Activated naive CD4-positive, alpha-beta T cell treated with anti-CD3 and anti-CD28 coated beads for 36 hours (primary cell): ENCODE data around the gene RSRC2. TPM values are rescaled to one million over a fixed set of nuclear protein-coding genes. Genes with fewer than 3 reads are reported as not detected.

Experiments
- CTCF ChIA-PET: fragments of 350-600 bp; sonication (Branson Sonifier 250); formaldehyde crosslinking; loops from one replicate; lab custom pipeline; 2021; ENCODE audit warnings: antibody characterized with exemption; lab: Charles Lee
- DNase-seq: peaks from one replicate; pipeline ENCODE4 v3.0.0-alpha.2; 2020
- H3K27ac Mint-ChIP-seq: one replicate; pipeline ENCODE4 v1.8.0; 2021; ENCODE audit warnings: mild to moderate bottlenecking, mixed read lengths
- H3K27me3 Mint-ChIP-seq: one replicate; pipeline ENCODE4 v1.8.0; 2021; ENCODE audit warnings: low read depth, mixed read lengths
- H3K36me3 Mint-ChIP-seq: one replicate; pipeline ENCODE4 v1.8.0; 2021; ENCODE audit warnings: low read depth, mixed read lengths
- H3K4me1 Mint-ChIP-seq: one replicate; pipeline ENCODE4 v1.8.0; 2021; ENCODE audit warnings: low read depth, mixed read lengths
- H3K4me3 Mint-ChIP-seq: one replicate; pipeline ENCODE4 v1.8.0; 2021; ENCODE audit warnings: mild to moderate bottlenecking, moderate library complexity, mixed read lengths
- H3K9me3 Mint-ChIP-seq: one replicate; pipeline ENCODE4 v1.8.0; 2021; ENCODE audit warnings: mixed read lengths
- intact Hi-C: fragments of 100-400 bp; cut with micrococcal nuclease; formaldehyde crosslinking; loops from one replicate; pipeline ENCODE4 v1.15.1; 2023
- total RNA-seq, 2 experiments: library from RNA; stranded (reverse); gene quantifications; one replicate each; pipeline ENCODE4 v1.2.3, GENCODE V29; 2021

Gene RSRC2
- total RNA-seq, 2 experiments from 2014 or later = 117 to 127 TPM

- H3K27ac Mint-ChIP-seq = no peak overlapping the region
- no peaks in the 10 kb centered on the region for H3K36me3 Mint-ChIP-seq
- H3K9me3 Mint-ChIP-seq = no peaks in the 10 kb centered on the region
- intact Hi-C loops = no loop called here
- peaks cover 2% of the 10 kb centered on the region for H3K4me1 Mint-ChIP-seq
- no peak overlapping the region for H3K4me3 Mint-ChIP-seq
- no peak for DNase-seq
- CTCF ChIA-PET = interaction anchor here (0.6 kb wide), 1 partner anchor 60 kb away, joined by 3 read pairs; no protein-coding TSS in a partner anchor
- H3K27me3 Mint-ChIP-seq = no peaks in the 10 kb centered on the region
Measured at GRCh38 chr12:122459211-122459610, 67.5 kb downstream of the RSRC2 start.

- no peaks in the 10 kb centered on the region for H3K9me3 Mint-ChIP-seq
- DNase-seq = no peak
- H3K27ac Mint-ChIP-seq = no peak overlapping the region
- peaks cover 10% of the 10 kb centered on the region for H3K4me1 Mint-ChIP-seq
- CTCF ChIA-PET = interaction anchor here (0.6 to 1.2 kb wide), 3 partner anchors 14 to 35 kb away, joined by 3 read pairs; no protein-coding TSS in a partner anchor
- no peak overlapping the region for H3K4me3 Mint-ChIP-seq
- H3K36me3 Mint-ChIP-seq = no peaks in the 10 kb centered on the region
- intact Hi-C loops = no loop called here
- no peaks in the 10 kb centered on the region for H3K27me3 Mint-ChIP-seq
Measured at GRCh38 chr12:122458105-122459035, 68.4 kb downstream of the RSRC2 start.

GRCh38 chr12:122457627-122458026 lies 69.1 kb downstream of the RSRC2 start:
- no peak for DNase-seq
- H3K9me3 Mint-ChIP-seq = no peaks in the 10 kb centered on the region
- intact Hi-C loops = no loop called here
- H3K36me3 Mint-ChIP-seq = no peaks in the 10 kb centered on the region
- CTCF ChIA-PET = interaction anchor here (0.6 to 1.2 kb wide), 2 partner anchors 14 to 35 kb away, joined by 3 read pairs; no protein-coding TSS in a partner anchor
- H3K4me3 Mint-ChIP-seq = no peak overlapping the region
- H3K27me3 Mint-ChIP-seq = no peaks in the 10 kb centered on the region
- no peak overlapping the region for H3K27ac Mint-ChIP-seq
- peaks cover 18% of the 10 kb centered on the region for H3K4me1 Mint-ChIP-seq

GRCh38 chr12:122454739-122455138 lies 72.0 kb downstream of the RSRC2 start:
- no peaks in the 10 kb centered on the region for H3K9me3 Mint-ChIP-seq
- H3K36me3 Mint-ChIP-seq = no peaks in the 10 kb centered on the region
- no peak overlapping the region for H3K4me3 Mint-ChIP-seq
- CTCF ChIA-PET = interaction anchor here (0.6 to 1.2 kb wide), 3 partner anchors 17 to 54 kb away, joined by 3 to 5 read pairs (median 3); partner anchors contain the start of gene ZCCHC8
- peaks cover 24% of the 10 kb centered on the region for H3K4me1 Mint-ChIP-seq
- no peak for DNase-seq
- H3K27me3 Mint-ChIP-seq = no peaks in the 10 kb centered on the region
- intact Hi-C loops = no loop called here
- no peak overlapping the region for H3K27ac Mint-ChIP-seq

GRCh38 chr12:122454250-122454721 lies 72.5 kb downstream of the RSRC2 start:
- intact Hi-C loops = no loop called here
- Mint-ChIP-seq H3K4me3 (no peak overlapping the region), H3K27ac (peak overlapping the region; percentile 84), H3K9me3 (no peaks in the 10 kb centered on the region), H3K4me1 (peaks cover 26% of the 10 kb centered on the region), H3K27me3 (no peaks in the 10 kb centered on the region), H3K36me3 (no peaks in the 10 kb centered on the region)
- DNase-seq = no peak
- CTCF ChIA-PET = interaction anchor here (0.9 to 1.2 kb wide), 2 partner anchors 17 to 46 kb away, joined by 3 to 5 read pairs; partner anchors contain the start of gene ZCCHC8

Other genes starting within 250 kb of the RSRC2 start
- gene CLIP1, start 104.3 kb downstream of the RSRC2 start, total RNA-seq = 10 to 100 TPM; 50.7 to 51.3 TPM
- gene ZCCHC8, start 26.0 kb downstream of the RSRC2 start, total RNA-seq = 10 to 100 TPM; 25.9 to 26.0 TPM
- 100 to 1,000 TPM; 141 to 142 TPM for gene KNTC1, start 313 bp upstream of the RSRC2 start, total RNA-seq
- gene HCAR2, start 176.4 kb upstream of the RSRC2 start, total RNA-seq = not detected
- gene HCAR3, start 189.9 kb upstream of the RSRC2 start, total RNA-seq = not detected
- gene HCAR1, start 203.9 kb upstream of the RSRC2 start, total RNA-seq = under 1 TPM; 0.91 to 0.99 TPM
- gene DENR, start 225.9 kb upstream of the RSRC2 start, total RNA-seq = 10 to 100 TPM; 47.9 to 52.4 TPM
- gene CCDC62, start 247.6 kb upstream of the RSRC2 start, total RNA-seq = under 1 TPM; 0.67 to 0.79 TPM